ENCODE measurements around the gene SELENOV. TPM values are rescaled to one million over a fixed set of nuclear protein-coding genes. Genes with fewer than 3 reads are reported as not detected.

The SELENOV gene
- total RNA-seq, 1 donor from 2014 or later, result 2.9 TPM

DNA sequence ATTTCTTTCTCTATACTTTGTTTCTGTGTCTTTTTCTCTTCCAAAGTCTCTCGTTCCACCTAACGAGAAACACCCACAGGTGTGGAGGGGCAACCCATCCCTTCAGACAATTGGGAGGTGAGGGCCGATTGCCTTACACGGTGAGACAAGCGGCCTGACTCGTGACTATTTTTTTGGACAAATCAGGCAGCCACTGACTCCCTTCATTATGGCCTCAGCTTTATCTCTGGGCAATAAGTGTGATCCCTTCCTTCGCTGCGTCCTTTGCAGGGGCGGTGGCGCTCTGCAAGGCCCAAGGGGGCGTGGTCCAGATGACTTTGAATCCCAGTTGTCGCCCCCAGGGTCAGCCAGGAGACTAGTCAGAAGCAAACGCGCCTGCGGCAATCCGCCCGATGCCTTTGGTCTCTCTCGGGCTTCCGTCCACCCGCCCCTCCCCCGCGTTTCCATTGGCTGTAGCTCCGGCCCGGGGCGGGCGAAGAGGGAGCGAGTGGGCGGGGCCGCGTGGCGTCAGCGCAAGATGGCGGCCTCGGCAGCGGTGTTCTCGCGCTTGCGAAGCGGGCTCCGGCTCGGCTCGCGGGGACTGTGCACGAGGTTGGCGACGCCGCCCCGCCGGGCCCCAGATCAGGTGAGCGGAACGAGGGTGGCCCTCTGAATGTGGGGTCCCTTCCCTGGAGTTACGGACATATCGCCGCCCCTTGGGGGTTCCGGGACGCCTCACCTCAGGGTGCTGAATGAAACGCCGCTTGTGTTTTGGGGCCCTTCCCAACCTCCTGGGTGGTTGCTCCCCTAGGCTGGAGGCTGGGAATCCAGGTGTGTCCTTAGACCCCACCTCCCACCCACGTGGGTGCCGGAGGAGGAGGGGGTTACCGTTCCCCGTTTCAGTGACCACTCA is 34.4 kb upstream of the SELENOV start, which contains the start of gene TIMM50:
TIMM50 (plus strand) TSS at position 502 of the 892 bp plus-strand sequence; CDS start at position 518, 16 bp downstream.
- H3K27me3 Mint-ChIP-seq (ENCODE audit: unreplicated experiment), result peaks cover 4% of the 10 kb centered on the region
- TF ChIP-seq, protein P1, sequence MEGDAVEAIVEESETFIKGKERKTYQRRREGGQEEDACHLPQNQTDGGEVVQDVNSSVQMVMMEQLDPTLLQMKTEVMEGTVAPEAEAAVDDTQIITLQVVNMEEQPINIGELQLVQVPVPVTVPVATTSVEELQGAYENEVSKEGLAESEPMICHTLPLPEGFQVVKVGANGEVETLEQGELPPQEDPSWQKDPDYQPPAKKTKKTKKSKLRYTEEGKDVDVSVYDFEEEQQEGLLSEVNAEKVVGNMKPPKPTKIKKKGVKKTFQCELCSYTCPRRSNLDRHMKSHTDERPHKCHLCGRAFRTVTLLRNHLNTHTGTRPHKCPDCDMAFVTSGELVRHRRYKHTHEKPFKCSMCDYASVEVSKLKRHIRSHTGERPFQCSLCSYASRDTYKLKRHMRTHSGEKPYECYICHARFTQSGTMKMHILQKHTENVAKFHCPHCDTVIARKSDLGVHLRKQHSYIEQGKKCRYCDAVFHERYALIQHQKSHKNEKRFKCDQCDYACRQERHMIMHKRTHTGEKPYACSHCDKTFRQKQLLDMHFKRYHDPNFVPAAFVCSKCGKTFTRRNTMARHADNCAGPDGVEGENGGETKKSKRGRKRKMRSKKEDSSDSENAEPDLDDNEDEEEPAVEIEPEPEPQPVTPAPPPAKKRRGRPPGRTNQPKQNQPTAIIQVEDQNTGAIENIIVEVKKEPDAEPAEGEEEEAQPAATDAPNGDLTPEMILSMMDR (IDR thresholded peaks at IDR 0.05; ENCODE audit: unreplicated experiment), result no peak
- peak within 1 kb of the TSS; percentile 94 for H3K27ac Mint-ChIP-seq (ENCODE audit: unreplicated experiment)
- H3K4me3 Mint-ChIP-seq (ENCODE audit: unreplicated experiment), result peak within 1 kb of the TSS; percentile 94
- H3K4me1 Mint-ChIP-seq (ENCODE audit: unreplicated experiment), result peaks cover 44% of the 10 kb centered on the region
- DNase-seq (ENCODE audit: low spot score), result peak; percentile 100
- H3K9me3 Mint-ChIP-seq (ENCODE audit: unreplicated experiment), result no peaks in the 10 kb centered on the region
- H3K36me3 Mint-ChIP-seq (ENCODE audit: low read depth, unreplicated experiment), result peaks cover 12% of the 10 kb centered on the region

DNA sequence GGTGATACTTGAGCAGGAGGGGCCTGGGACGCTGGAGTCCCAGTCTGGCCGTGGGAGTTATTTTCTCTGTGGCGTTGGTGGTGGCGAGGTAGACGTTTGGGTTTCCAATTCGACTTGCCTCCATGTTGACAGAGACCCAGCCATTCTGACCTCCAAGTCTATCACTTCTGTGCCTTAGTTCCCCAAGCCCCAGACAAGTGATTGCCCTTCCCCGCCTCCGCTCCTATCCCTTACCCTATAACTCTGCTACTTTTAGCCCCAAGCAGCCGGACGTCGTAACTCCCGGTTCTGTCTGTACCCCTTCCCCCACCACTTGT is 33.8 kb upstream of the SELENOV start:
- Mint-ChIP-seq H3K4me3 (ENCODE audit: unreplicated experiment) (peak overlapping the region; percentile 94), H3K4me1 (ENCODE audit: unreplicated experiment) (peaks cover 40% of the 10 kb centered on the region), H3K9me3 (ENCODE audit: unreplicated experiment) (no peaks in the 10 kb centered on the region), H3K36me3 (ENCODE audit: low read depth, unreplicated experiment) (peaks cover 12% of the 10 kb centered on the region), H3K27ac (ENCODE audit: unreplicated experiment) (peak overlapping the region; percentile 94), H3K27me3 (ENCODE audit: unreplicated experiment) (peaks cover 4% of the 10 kb centered on the region)
- TF ChIP-seq, protein P1 (IDR thresholded peaks at IDR 0.05; ENCODE audit: unreplicated experiment), result no peak
- DNase-seq (ENCODE audit: low spot score), result no peak

DNA sequence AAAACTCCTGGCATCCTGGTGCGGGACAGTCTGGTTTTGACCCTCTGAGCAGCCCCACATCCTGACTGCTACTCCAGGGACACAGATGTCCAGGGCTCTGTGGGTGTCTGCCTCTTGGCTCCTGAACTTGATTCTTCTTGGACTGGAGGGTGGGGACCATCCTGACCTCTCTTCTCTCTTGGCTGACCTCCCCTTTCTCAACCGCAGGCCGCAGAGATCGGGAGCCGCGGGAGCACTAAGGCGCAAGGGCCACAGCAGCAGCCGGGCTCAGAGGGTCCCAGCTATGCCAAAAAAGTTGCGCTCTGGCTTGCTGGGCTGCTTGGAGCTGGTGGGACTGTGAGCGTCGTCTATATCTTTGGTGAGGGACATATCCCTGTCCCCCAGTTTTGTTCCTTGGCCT is 33.3 kb upstream of the SELENOV start:
- Mint-ChIP-seq H3K36me3 (ENCODE audit: low read depth, unreplicated experiment) (peaks cover 12% of the 10 kb centered on the region), H3K4me1 (ENCODE audit: unreplicated experiment) (peaks cover 37% of the 10 kb centered on the region), H3K27ac (ENCODE audit: unreplicated experiment) (peak overlapping the region; percentile 94), H3K4me3 (ENCODE audit: unreplicated experiment) (peak overlapping the region; percentile 94), H3K9me3 (ENCODE audit: unreplicated experiment) (no peaks in the 10 kb centered on the region), H3K27me3 (ENCODE audit: unreplicated experiment) (peaks cover 4% of the 10 kb centered on the region)
- TF ChIP-seq, protein P1 (IDR thresholded peaks at IDR 0.05; ENCODE audit: unreplicated experiment), result no peak
- DNase-seq (ENCODE audit: low spot score), result no peak

DNA sequence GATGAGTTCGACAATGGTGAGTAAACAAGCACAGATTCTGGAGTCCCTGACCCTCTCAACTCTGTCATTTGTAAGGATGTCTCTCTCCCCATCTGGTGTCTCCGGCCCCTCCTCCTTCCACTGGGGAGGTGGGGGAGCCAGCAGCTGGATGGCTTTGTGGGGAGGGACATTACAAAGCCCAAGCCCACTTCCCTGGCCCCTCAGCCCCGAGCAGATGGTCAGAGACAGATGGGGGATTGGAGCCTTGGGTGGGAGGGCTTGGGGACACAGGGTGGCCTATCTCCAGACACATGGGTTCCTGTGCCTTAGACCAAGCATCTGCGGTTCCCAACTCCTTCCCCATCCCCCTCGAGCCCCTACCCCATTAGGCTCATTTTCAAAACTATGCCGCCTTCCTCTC is 31.8 kb upstream of the SELENOV start:
- H3K27me3 Mint-ChIP-seq (ENCODE audit: unreplicated experiment), result peaks cover 6% of the 10 kb centered on the region
- no peak for DNase-seq (ENCODE audit: low spot score)
- no peaks in the 10 kb centered on the region for H3K9me3 Mint-ChIP-seq (ENCODE audit: unreplicated experiment)
- peaks cover 36% of the 10 kb centered on the region for H3K4me1 Mint-ChIP-seq (ENCODE audit: unreplicated experiment)
- peaks cover 20% of the 10 kb centered on the region for H3K36me3 Mint-ChIP-seq (ENCODE audit: low read depth, unreplicated experiment)
- H3K4me3 Mint-ChIP-seq (ENCODE audit: unreplicated experiment), result no peak overlapping the region
- H3K27ac Mint-ChIP-seq (ENCODE audit: unreplicated experiment), result no peak overlapping the region
- TF ChIP-seq, protein P1 (IDR thresholded peaks at IDR 0.05; ENCODE audit: unreplicated experiment), result no peak

DNA sequence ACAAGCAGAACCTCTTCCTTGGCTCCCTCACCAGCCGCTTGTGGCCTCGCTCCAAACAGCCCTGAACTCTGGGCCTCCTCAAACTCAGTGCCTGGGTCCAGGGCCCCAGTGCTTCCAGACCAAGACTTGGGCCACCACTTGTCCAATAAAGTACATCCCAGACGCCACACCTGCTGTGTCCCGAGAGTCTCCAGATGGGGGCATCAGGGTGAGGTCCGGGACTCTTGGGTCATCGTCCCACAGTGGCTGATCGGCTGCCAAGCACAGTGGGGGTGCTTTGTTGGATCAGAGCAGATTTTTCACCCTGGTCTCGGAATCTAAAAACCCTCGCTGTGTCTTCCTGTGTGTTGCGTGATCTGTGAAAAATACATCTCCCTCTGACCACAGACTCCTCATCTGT is 25.2 kb upstream of the SELENOV start:
- no peak overlapping the region for H3K27ac Mint-ChIP-seq (ENCODE audit: unreplicated experiment)
- peaks cover 29% of the 10 kb centered on the region for H3K36me3 Mint-ChIP-seq (ENCODE audit: low read depth, unreplicated experiment)
- TF ChIP-seq, protein P1 (IDR thresholded peaks at IDR 0.05; ENCODE audit: unreplicated experiment), result no peak
- peaks cover 8% of the 10 kb centered on the region for H3K27me3 Mint-ChIP-seq (ENCODE audit: unreplicated experiment)
- H3K4me1 Mint-ChIP-seq (ENCODE audit: unreplicated experiment), result peaks cover 4% of the 10 kb centered on the region
- no peaks in the 10 kb centered on the region for H3K9me3 Mint-ChIP-seq (ENCODE audit: unreplicated experiment)
- no peak for DNase-seq (ENCODE audit: low spot score)
- H3K4me3 Mint-ChIP-seq (ENCODE audit: unreplicated experiment), result peak overlapping the region; percentile 47

All from endothelial cell (in vitro differentiated cells).